HG03565 (cell line): ENCODE data around the gene TM9SF1.
A peak's percentile ranks its signal among the peaks of the same experiment; 100 is the strongest.

Experiments used
- ATAC-seq: cut with Tn5 transposase; IDR thresholded peaks from one replicate; pipeline ENCODE4 v1.9.1; 2021; ENCODE audit warnings: mild to moderate bottlenecking, moderate library complexity; ENCODE audit not compliant: unreplicated experiment

Gene TM9SF1

GRCh38 chr14:24195186-24196070 lies at the start of gene TM9SF1:
TSS of gene TM9SF1 (minus strand) at chr14:24195441. CDS start at chr14:24195019, 422 bp downstream.
- peak; percentile 72 for ATAC-seq

- no peak for ATAC-seq
Measured at GRCh38 chr14:24243336-24243836, 48.1 kb upstream of the TM9SF1 start.

- ATAC-seq = peak; percentile 64
Measured at GRCh38 chr14:24241829-24242443, 46.7 kb upstream of the TM9SF1 start.

- ATAC-seq = no peak
Measured at GRCh38 chr14:24240110-24240918, 45.1 kb upstream of the TM9SF1 start.

GRCh38 chr14:24238527-24239037 lies 43.3 kb upstream of the TM9SF1 start:
- no peak for ATAC-seq

- ATAC-seq = no peak
Measured at GRCh38 chr14:24238123-24238522, 42.9 kb upstream of the TM9SF1 start.

GRCh38 chr14:24237463-24237955 lies 42.3 kb upstream of the TM9SF1 start:
- ATAC-seq = no peak

GRCh38 chr14:24236689-24237462 lies 41.6 kb upstream of the TM9SF1 start:
- no peak for ATAC-seq

- ATAC-seq = no peak
Measured at GRCh38 chr14:24235804-24236688, 40.8 kb upstream of the TM9SF1 start.

- ATAC-seq = no peak
Measured at GRCh38 chr14:24234095-24235005, 39.1 kb upstream of the TM9SF1 start.

- ATAC-seq = no peak
Measured at GRCh38 chr14:24233538-24233866, 38.3 kb upstream of the TM9SF1 start.

GRCh38 chr14:24232645-24233537 lies 37.6 kb upstream of the TM9SF1 start, which contains the start of gene GMPR2:
TSS of gene GMPR2 (plus strand) at chr14:24232929. CDS start at chr14:24233254, 325 bp downstream.
- ATAC-seq = peak; percentile 33

GRCh38 chr14:24232121-24232644 lies 36.9 kb upstream of the TM9SF1 start, which contains the start of gene NEDD8:
TSS of gene NEDD8 (minus strand) at chr14:24232367. CDS start at chr14:24232267, 100 bp downstream.
- peak; percentile 54 for ATAC-seq

GRCh38 chr14:24231263-24232120 lies 36.3 kb upstream of the TM9SF1 start:
- peak; percentile 3 for ATAC-seq

GRCh38 chr14:24228902-24229301 lies 33.7 kb upstream of the TM9SF1 start:
- ATAC-seq = no peak

- no peak for ATAC-seq
Measured at GRCh38 chr14:24226473-24226872, 31.2 kb upstream of the TM9SF1 start.
